GM12878 (cell line): Measurements from ENCODE around the gene CD84. TPM values are rescaled to one million over a fixed set of nuclear protein-coding genes. Genes with fewer than 3 reads are reported as not detected.

Experiments used
- ATAC-seq: fragments of 200-7000 bp; cut with Tn5 transposase; 3 replicates; pipeline ENCODE4 v1.9.1; 2020; ENCODE audit warnings: mild to moderate bottlenecking, moderate library complexity
- BruUV-seq: library from RNA; stranded (reverse); fragments of 400-500 nt; replicated peaks from 2 replicates; lab custom pipeline; 2021; lab: Mats Ljungman, UMichigan
- CTCF ChIA-PET: fragments of 300-600 bp; sonication (Branson Sonifier 250); formaldehyde crosslinking; extraction: SDS; loops from one replicate; lab custom pipeline; 2021; ENCODE audit warnings: inconsistent platforms; lab: Yijun Ruan, JAX
- POLR2A ChIA-PET: fragments of 350-600 bp; formaldehyde crosslinking; extraction: SDS; loops from one replicate; lab custom pipeline; 2021; ENCODE audit warnings: inconsistent platforms; lab: Charles Lee
- RAD21 ChIA-PET: fragments of 300-600 bp; sonication (Branson Sonifier 250); formaldehyde crosslinking; loops from one replicate; lab custom pipeline; 2023; ENCODE audit warnings: antibody characterized with exemption; ENCODE audit not compliant: unreplicated experiment; lab: Charles Lee
- SMC1A ChIA-PET: fragments of 300-600 bp; sonication (Branson Sonifier 250); formaldehyde crosslinking; loops from one replicate; lab custom pipeline; 2023; ENCODE audit not compliant: unreplicated experiment, uncharacterized antibody; lab: Charles Lee
- DNase-seq: peaks from one replicate; pipeline ENCODE4 v3.0.0-alpha.2; 2011; ENCODE audit warnings: low read depth, low spot score
- FAIRE-seq: peaks from 3 replicates; lab custom pipeline; 2011; peaks lifted over from hg19 to GRCh38; lab: Jason Lieb, UNC
- H2AFZ ChIP-seq: 2 replicates; pipeline ENCODE4 v1.6.0; 2011; ENCODE audit warnings: low read depth, low read length, control low read depth; ENCODE audit not compliant: control insufficient read depth
- H3K27ac ChIP-seq: 2 replicates; pipeline ENCODE4 v1.5.1; 2011; ENCODE audit warnings: control low read depth; ENCODE audit not compliant: control insufficient read depth, insufficient read depth
- H3K27me3 ChIP-seq, 2 experiments: replicated peaks in 1 of 2; 2 replicates each; pipeline versions ENCODE4 v1.6.0 to v1.6.1; 2011; ENCODE audit warnings: low read length in 1 of 2; ENCODE audit not compliant: control insufficient read depth in 2 of 2, insufficient read depth in 2 of 2
- H3K36me3 ChIP-seq, 2 experiments: 2 replicates each; pipeline ENCODE4 v1.5.1; 2011; ENCODE audit warnings: low read length in 1 of 2; ENCODE audit not compliant: control insufficient read depth in 2 of 2, insufficient read depth in 2 of 2
- H3K4me1 ChIP-seq: 2 replicates; pipeline ENCODE4 v1.6.1; 2011; ENCODE audit warnings: mild to moderate bottlenecking, low read length, moderate library complexity, mixed read lengths; ENCODE audit not compliant: control insufficient read depth, insufficient read depth
- H3K4me2 ChIP-seq: 2 replicates; pipeline ENCODE4 v1.6.0; 2011; ENCODE audit warnings: control low read depth; ENCODE audit not compliant: control insufficient read depth, insufficient read depth
- H3K4me3 ChIP-seq: fragments of 200-600 bp; sonication (generic); 2 replicates; pipeline ENCODE4 v1.5.1; 2016
- H3K79me2 ChIP-seq: 2 replicates; pipeline ENCODE4 v1.6.0; 2011; ENCODE audit warnings: low read length; ENCODE audit not compliant: control insufficient read depth, insufficient read depth
- H3K9ac ChIP-seq: 2 replicates; pipeline ENCODE4 v1.8.0; 2011; ENCODE audit warnings: low read length, control low read depth, mixed read lengths; ENCODE audit not compliant: control insufficient read depth, insufficient read depth
- H3K9me3 ChIP-seq: replicated peaks from 3 replicates; pipeline ENCODE4 v1.5.1; 2011; ENCODE audit warnings: mild to moderate bottlenecking, low read length; ENCODE audit not compliant: control insufficient read depth, insufficient read depth
- H4K20me1 ChIP-seq: 2 replicates; pipeline ENCODE4 v1.6.0; 2011; ENCODE audit not compliant: control insufficient read depth, insufficient read depth
- HCFC1 ChIP-seq: fragments of 150-350 bp; IDR thresholded peaks from 2 replicates; pipeline ENCODE4 v1.6.1; 2014; ENCODE audit warnings: low read length
- IKZF1 ChIP-seq: fragments of 450-650 bp; conservative IDR thresholded peaks from 2 replicates; pipeline ENCODE4 v1.6.1; 2017; ENCODE audit warnings: antibody characterized with exemption, mild to moderate bottlenecking
- NFIC ChIP-seq: IDR thresholded peaks from 2 replicates; pipeline ENCODE4 v1.6.1; 2012; ENCODE audit warnings: low read depth, mild to moderate bottlenecking, inconsistent platforms, low read length, moderate library complexity
- NR2F1 ChIP-seq: fragments of 450-650 bp; conservative IDR thresholded peaks from 2 replicates; pipeline ENCODE4 v1.6.1; 2017; ENCODE audit warnings: mild to moderate bottlenecking
- PML ChIP-seq: IDR thresholded peaks from 2 replicates; pipeline ENCODE4 v1.6.1; 2012; ENCODE audit warnings: low read length, inconsistent platforms
- SUPT20H ChIP-seq: IDR thresholded peaks from 2 replicates; pipeline ENCODE4 v1.6.1; 2011; ENCODE audit warnings: low read depth, mild to moderate bottlenecking, low read length, moderate library complexity, borderline replicate concordance; ENCODE audit not compliant: control insufficient read depth
- ZNF24 ChIP-seq: fragments of 450-650 bp; IDR thresholded peaks from 2 replicates; pipeline ENCODE4 v1.6.1; 2017; ENCODE audit warnings: antibody characterized with exemption, mild to moderate bottlenecking
- WGBS: methylation state at CpG from one replicate; pipeline ENCODE4 v1.1.6; 2016; ENCODE audit warnings: low lambda C conversion rate; ENCODE audit not compliant: insufficient replicate concordance, insufficient coverage; ENCODE audit errors: missing lambda C conversion rate; 5-methylcytosine and 5-hydroxymethylcytosine counted together
- in situ Hi-C: fragments of 300-500 bp; cut with MboI; formaldehyde crosslinking; loops from 9 replicates; pipeline ENCODE4 v1.14.3; 2018; ENCODE audit warnings: mixed read lengths
- intact Hi-C: fragments of 100-400 bp; cut with micrococcal nuclease; formaldehyde crosslinking; loops from one replicate; pipeline ENCODE4 v1.14.2; 2022; ENCODE audit not compliant: unreplicated experiment
- polyA plus RNA-seq, 11 experiments: library from polyadenylated mRNA; depleted of rRNA in 4 of 11; unstranded in 6 of 11; stranded (reverse) in 5 of 11; fragments of >200 nt; fragmentation: Nextera tagmentation in 4 of 11; fragmentation: Illumina TruSeq in 1 of 11; extraction: Ambion mirVana in 4 of 11; extraction: Trizol in 1 of 11; gene quantifications; 1 replicate in 1 of 11; 2 replicates in 10 of 11; pipeline versions ENCODE4 v1.2.1 to v1.2.3, GENCODE V29; 2011 to 2016; ENCODE audit warnings: inconsistent platforms in 2 of 11, missing spikeins in 2 of 11, low read depth in 1 of 11
- total RNA-seq, 4 experiments: library from RNA; depleted of rRNA in 3 of 4; stranded (reverse); fragments of >200 nt in 3 of 4; fragmentation: Illumina TruSeq in 1 of 4; extraction: Trizol in 1 of 4; gene quantifications; 2 replicates each; pipeline versions ENCODE4 v1.2.1 to v1.2.3, GENCODE V29; 2013 to 2021
- TF ChIP-seq, protein P1 (sequence below): fragments of 450-650 bp; IDR thresholded peaks from 2 replicates; pipeline ENCODE4 v1.6.1; 2017; ENCODE audit warnings: mild to moderate bottlenecking, moderate library complexity
- TF ChIP-seq, protein P2 (sequence below): IDR thresholded peaks from 2 replicates; pipeline ENCODE4 v1.6.1; 2012; ENCODE audit warnings: low read length, inconsistent platforms
- TF ChIP-seq, protein P3 (sequence below): fragments of 450-650 bp; IDR thresholded peaks from 2 replicates; pipeline ENCODE4 v1.6.1; 2017; ENCODE audit warnings: mild to moderate bottlenecking, moderate library complexity

Gene CD84
- total and polyA plus RNA-seq, 10 of the 15 experiments (the other 5 are each of a cell fraction or from before 2014, with no cell fraction given): 3.4 to 20.3 (median 11.7) TPM

DNA sequence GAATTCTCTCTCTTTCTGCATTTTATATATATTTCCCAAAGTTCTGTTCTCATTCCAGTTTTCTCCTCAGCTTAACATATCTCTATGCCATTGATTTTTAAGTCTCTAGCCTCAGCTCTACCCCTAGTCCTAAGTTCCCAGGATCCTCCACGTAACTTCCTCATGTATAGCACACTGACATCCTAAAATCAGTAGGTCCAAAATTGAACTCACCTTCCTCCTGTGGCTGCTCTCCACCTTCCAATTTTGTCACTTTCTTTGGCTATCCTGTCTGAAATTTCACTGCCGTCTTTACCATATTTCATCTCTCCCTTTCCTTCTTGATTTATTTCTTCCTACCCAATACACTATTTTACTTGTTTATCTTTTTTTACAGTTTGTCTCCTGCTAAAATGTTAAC lies 57.7 kb downstream of the CD84 start:
- no peak for DNase-seq
- intact Hi-C loops: loop anchor here (2.0 to 5.0 kb wide), 3 partner anchors 27 to 93 kb away; no protein-coding TSS in a partner anchor
- H3K4me3 ChIP-seq: peak overlapping the region; percentile 77
- CTCF ChIA-PET: interaction anchor here (1.0 to 3.6 kb wide), 9 partner anchors 14 to 437 kb away, joined by 3 to 25 read pairs (median 4); no protein-coding TSS in a partner anchor
- ATAC-seq: peak; percentile 26
- H4K20me1 ChIP-seq: no peaks in the 10 kb centered on the region
- RAD21 ChIA-PET: interaction anchor here (1.1 to 4.5 kb wide), 11 partner anchors 11 to 91 kb away, joined by 3 to 76 read pairs (median 11); no protein-coding TSS in a partner anchor
- WGBS: 17% methylated on average over 2 of the region's 2 CpGs
- no peaks in the 10 kb centered on the region for H3K4me1 ChIP-seq
- H3K79me2 ChIP-seq: peaks cover 67% of the 10 kb centered on the region
- H3K9me3 ChIP-seq: no peaks in the 10 kb centered on the region; the same call in none of the 3 replicates
- H3K36me3 ChIP-seq: peaks cover 0 to 5% of the 10 kb centered on the region in 2 experiments; a peak in 1 of 4 replicates
- H3K27me3 ChIP-seq: no peaks in the 10 kb centered on the region
- POLR2A ChIA-PET: interaction anchor here (1.2 to 3.8 kb wide), 7 partner anchors 8 to 92 kb away, joined by 5 to 34 read pairs (median 9); no protein-coding TSS in a partner anchor
- 0 out of 2 replicates have a peak, but pooled peaks have one; percentile 7 for TF ChIP-seq IKZF1
- 0 out of 2 replicates have a peak, but pooled peaks have one; percentile 5 for TF ChIP-seq ZNF24
- 0 out of 2 replicates have a peak, but pooled peaks have one; percentile 4 for TF ChIP-seq PML
- TF ChIP-seq, protein P1, sequence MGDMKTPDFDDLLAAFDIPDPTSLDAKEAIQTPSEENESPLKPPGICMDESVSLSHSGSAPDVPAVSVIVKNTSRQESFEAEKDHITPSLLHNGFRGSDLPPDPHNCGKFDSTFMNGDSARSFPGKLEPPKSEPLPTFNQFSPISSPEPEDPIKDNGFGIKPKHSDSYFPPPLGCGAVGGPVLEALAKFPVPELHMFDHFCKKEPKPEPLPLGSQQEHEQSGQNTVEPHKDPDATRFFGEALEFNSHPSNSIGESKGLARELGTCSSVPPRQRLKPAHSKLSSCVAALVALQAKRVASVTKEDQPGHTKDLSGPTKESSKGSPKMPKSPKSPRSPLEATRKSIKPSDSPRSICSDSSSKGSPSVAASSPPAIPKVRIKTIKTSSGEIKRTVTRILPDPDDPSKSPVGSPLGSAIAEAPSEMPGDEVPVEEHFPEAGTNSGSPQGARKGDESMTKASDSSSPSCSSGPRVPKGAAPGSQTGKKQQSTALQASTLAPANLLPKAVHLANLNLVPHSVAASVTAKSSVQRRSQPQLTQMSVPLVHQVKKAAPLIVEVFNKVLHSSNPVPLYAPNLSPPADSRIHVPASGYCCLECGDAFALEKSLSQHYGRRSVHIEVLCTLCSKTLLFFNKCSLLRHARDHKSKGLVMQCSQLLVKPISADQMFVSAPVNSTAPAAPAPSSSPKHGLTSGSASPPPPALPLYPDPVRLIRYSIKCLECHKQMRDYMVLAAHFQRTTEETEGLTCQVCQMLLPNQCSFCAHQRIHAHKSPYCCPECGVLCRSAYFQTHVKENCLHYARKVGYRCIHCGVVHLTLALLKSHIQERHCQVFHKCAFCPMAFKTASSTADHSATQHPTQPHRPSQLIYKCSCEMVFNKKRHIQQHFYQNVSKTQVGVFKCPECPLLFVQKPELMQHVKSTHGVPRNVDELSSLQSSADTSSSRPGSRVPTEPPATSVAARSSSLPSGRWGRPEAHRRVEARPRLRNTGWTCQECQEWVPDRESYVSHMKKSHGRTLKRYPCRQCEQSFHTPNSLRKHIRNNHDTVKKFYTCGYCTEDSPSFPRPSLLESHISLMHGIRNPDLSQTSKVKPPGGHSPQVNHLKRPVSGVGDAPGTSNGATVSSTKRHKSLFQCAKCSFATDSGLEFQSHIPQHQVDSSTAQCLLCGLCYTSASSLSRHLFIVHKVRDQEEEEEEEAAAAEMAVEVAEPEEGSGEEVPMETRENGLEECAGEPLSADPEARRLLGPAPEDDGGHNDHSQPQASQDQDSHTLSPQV: 0 out of 2 replicates have a peak, but pooled peaks have one; percentile 27
- TF ChIP-seq, protein P2, sequence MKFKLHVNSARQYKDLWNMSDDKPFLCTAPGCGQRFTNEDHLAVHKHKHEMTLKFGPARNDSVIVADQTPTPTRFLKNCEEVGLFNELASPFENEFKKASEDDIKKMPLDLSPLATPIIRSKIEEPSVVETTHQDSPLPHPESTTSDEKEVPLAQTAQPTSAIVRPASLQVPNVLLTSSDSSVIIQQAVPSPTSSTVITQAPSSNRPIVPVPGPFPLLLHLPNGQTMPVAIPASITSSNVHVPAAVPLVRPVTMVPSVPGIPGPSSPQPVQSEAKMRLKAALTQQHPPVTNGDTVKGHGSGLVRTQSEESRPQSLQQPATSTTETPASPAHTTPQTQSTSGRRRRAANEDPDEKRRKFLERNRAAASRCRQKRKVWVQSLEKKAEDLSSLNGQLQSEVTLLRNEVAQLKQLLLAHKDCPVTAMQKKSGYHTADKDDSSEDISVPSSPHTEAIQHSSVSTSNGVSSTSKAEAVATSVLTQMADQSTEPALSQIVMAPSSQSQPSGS: 0 out of 2 replicates have a peak, but pooled peaks have one; percentile 14
- TF ChIP-seq, protein P3, sequence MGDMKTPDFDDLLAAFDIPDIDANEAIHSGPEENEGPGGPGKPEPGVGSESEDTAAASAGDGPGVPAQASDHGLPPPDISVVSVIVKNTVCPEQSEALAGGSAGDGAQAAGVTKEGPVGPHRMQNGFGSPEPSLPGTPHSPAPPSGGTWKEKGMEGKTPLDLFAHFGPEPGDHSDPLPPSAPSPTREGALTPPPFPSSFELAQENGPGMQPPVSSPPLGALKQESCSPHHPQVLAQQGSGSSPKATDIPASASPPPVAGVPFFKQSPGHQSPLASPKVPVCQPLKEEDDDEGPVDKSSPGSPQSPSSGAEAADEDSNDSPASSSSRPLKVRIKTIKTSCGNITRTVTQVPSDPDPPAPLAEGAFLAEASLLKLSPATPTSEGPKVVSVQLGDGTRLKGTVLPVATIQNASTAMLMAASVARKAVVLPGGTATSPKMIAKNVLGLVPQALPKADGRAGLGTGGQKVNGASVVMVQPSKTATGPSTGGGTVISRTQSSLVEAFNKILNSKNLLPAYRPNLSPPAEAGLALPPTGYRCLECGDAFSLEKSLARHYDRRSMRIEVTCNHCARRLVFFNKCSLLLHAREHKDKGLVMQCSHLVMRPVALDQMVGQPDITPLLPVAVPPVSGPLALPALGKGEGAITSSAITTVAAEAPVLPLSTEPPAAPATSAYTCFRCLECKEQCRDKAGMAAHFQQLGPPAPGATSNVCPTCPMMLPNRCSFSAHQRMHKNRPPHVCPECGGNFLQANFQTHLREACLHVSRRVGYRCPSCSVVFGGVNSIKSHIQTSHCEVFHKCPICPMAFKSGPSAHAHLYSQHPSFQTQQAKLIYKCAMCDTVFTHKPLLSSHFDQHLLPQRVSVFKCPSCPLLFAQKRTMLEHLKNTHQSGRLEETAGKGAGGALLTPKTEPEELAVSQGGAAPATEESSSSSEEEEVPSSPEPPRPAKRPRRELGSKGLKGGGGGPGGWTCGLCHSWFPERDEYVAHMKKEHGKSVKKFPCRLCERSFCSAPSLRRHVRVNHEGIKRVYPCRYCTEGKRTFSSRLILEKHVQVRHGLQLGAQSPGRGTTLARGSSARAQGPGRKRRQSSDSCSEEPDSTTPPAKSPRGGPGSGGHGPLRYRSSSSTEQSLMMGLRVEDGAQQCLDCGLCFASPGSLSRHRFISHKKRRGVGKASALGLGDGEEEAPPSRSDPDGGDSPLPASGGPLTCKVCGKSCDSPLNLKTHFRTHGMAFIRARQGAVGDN: peak; percentile 69; the same call in 1 of the 2 replicates
- TF ChIP-seq NR2F1: no peak
- no peak for TF ChIP-seq HCFC1
- no peak for TF ChIP-seq SUPT20H
- peak; percentile 16; the same call in 1 of the 2 replicates for TF ChIP-seq NFIC
- peak overlapping the region; percentile 85 for H3K27ac ChIP-seq
- SMC1A ChIA-PET: interaction anchor here (0.6 to 10.2 kb wide), 12 partner anchors 17 to 90 kb away, joined by 3 to 178 read pairs (median 9); no protein-coding TSS in a partner anchor
- TSS peak; percentile 64 for BruUV-seq
- peak overlapping the region; percentile 67 for H3K4me2 ChIP-seq
- H3K9ac ChIP-seq: peak overlapping the region; percentile 82
- no peak for FAIRE-seq
- in situ Hi-C loops: no loop called here
- no peak overlapping the region; the same call in 1 of the 2 replicates for H2AFZ ChIP-seq
